Esophagus (tissue), 2 donors: ENCODE measurements around the gene SDHB. TPM values are rescaled to one million over a fixed set of nuclear protein-coding genes. Genes with fewer than 3 reads are reported as not detected.
A peak's percentile ranks its signal among the peaks of the same experiment; 100 is the strongest.

Experiments
- H3K27ac ChIP-seq, 2 donors: one replicate each; pipeline ENCODE4 v1.5.1; 2013; ENCODE audit warnings: low read depth in 2 of 2, mild to moderate bottlenecking in 2 of 2, inconsistent platforms in 1 of 2, low read length in 1 of 2, moderate library complexity in 1 of 2
- H3K27me3 ChIP-seq, 2 donors: one replicate each; pipeline ENCODE4 v1.6.1; 2013; ENCODE audit warnings: low read length in 2 of 2, control low read depth in 1 of 2, mild to moderate bottlenecking in 1 of 2; ENCODE audit not compliant: insufficient read depth in 2 of 2, control insufficient read depth in 1 of 2
- H3K36me3 ChIP-seq, 2 donors: one replicate each; pipeline ENCODE4 v1.6.1; 2013; ENCODE audit warnings: low read length in 1 of 2; ENCODE audit not compliant: control insufficient read depth in 2 of 2, insufficient read depth in 2 of 2
- H3K4me1 ChIP-seq, 2 donors: one replicate each; pipeline ENCODE4 v1.6.1; 2013; ENCODE audit warnings: low read length in 1 of 2; ENCODE audit not compliant: control insufficient read depth in 2 of 2, insufficient read depth in 2 of 2
- H3K4me3 ChIP-seq, 2 donors: one replicate each; pipeline ENCODE4 v1.5.1; 2013; ENCODE audit warnings: low read length in 2 of 2, mild to moderate bottlenecking in 2 of 2, low read depth in 1 of 2, moderate library complexity in 1 of 2
- H3K9me3 ChIP-seq, 2 donors: one replicate each; pipeline ENCODE4 v1.6.1; 2013; ENCODE audit warnings: mild to moderate bottlenecking in 2 of 2, low read depth in 1 of 2, low read length in 1 of 2, moderate library complexity in 1 of 2; ENCODE audit not compliant: control insufficient read depth in 2 of 2, insufficient read depth in 1 of 2
- WGBS, 2 donors: extraction: QIAGEN DNeasy Blood & Tissue Kit; methylation state at CpG; one replicate each; pipeline ENCODE4 v1.1.7; 2013; 5-methylcytosine and 5-hydroxymethylcytosine counted together
- polyA plus RNA-seq, 2 donors: library from polyadenylated mRNA; stranded (reverse); fragments of 200-250 nt; gene quantifications; one replicate each; pipeline ENCODE4 v1.2.3, GENCODE V29; 2013
- donor health status: healthy with polysubstance abuse.
- donor health status: Bipolar disorder and iron deficiency.

The SDHB gene
- polyA plus RNA-seq, 2 donors, result 36.5 to 102 TPM

GRCh38 chr1:17094664-17095063, 40.8 kb upstream of the SDHB start:
- peaks cover 0 to 2% of the 10 kb centered on the region in 2 donors for H3K9me3 ChIP-seq
- no peaks in the 10 kb centered on the region for H3K27me3 ChIP-seq
- WGBS, 2 donors, result 44 to 49% methylated on average over 5 of the region's 5 CpGs

GRCh38 chr1:17093822-17094393, 40.1 kb upstream of the SDHB start:
- Histone ChIP-seq H3K36me3 (no peaks in the 10 kb centered on the region), H3K27ac (peak overlapping the region in 1 of 2 donors; percentile 18), H3K4me1 (peaks cover 8 to 17% of the 10 kb centered on the region in 2 donors), H3K27me3 (no peaks in the 10 kb centered on the region), H3K9me3 (peaks cover 0 to 2% of the 10 kb centered on the region in 2 donors), H3K4me3 (no peak overlapping the region)
- 52 to 71% methylated on average over 8 of the region's 8 CpGs for WGBS, 2 donors

More at GRCh38 chr1:17094664-17095063, 40.8 kb upstream of the SDHB start:
- no peak overlapping the region for H3K4me3 ChIP-seq
- H3K4me1 ChIP-seq, result peaks cover 8 to 18% of the 10 kb centered on the region in 2 donors
- no peak overlapping the region for H3K27ac ChIP-seq
- H3K36me3 ChIP-seq, result no peaks in the 10 kb centered on the region

- 77 to 78% methylated on average over 7 of the region's 7 CpGs for WGBS, 2 donors
- H3K4me1 ChIP-seq, result no peaks in the 10 kb centered on the region
- H3K27me3 ChIP-seq, result no peaks in the 10 kb centered on the region
- no peak overlapping the region for H3K27ac ChIP-seq
- no peak overlapping the region for H3K4me3 ChIP-seq
- H3K36me3 ChIP-seq, result no peaks in the 10 kb centered on the region
- H3K9me3 ChIP-seq, result peaks cover 0 to 2% of the 10 kb centered on the region in 2 donors
Measured at GRCh38 chr1:17091252-17091651, 37.4 kb upstream of the SDHB start.

- Histone ChIP-seq H3K4me1 (no peaks in the 10 kb centered on the region), H3K36me3 (no peaks in the 10 kb centered on the region), H3K27ac (no peak overlapping the region), H3K4me3 (no peak overlapping the region), H3K27me3 (no peaks in the 10 kb centered on the region), H3K9me3 (peaks cover 0 to 2% of the 10 kb centered on the region in 2 donors)
- WGBS, 2 donors, result 80 to 81% methylated on average over 14 of the region's 14 CpGs
Measured at GRCh38 chr1:17089506-17089905, 35.7 kb upstream of the SDHB start.

- Histone ChIP-seq H3K4me3 (no peak overlapping the region), H3K4me1 (no peaks in the 10 kb centered on the region)
- 72% methylated on average over 6 of the region's 6 CpGs for WGBS, 2 donors
Measured at GRCh38 chr1:17086751-17087150, 32.9 kb upstream of the SDHB start.

GRCh38 chr1:17084787-17085186, 31.0 kb upstream of the SDHB start:
- Histone ChIP-seq H3K9me3 (no peaks in the 10 kb centered on the region), H3K27ac (no peak overlapping the region), H3K4me3 (no peak overlapping the region), H3K27me3 (no peaks in the 10 kb centered on the region), H3K4me1 (no peaks in the 10 kb centered on the region), H3K36me3 (no peaks in the 10 kb centered on the region)
- 75 to 81% methylated on average over 10 of the region's 10 CpGs for WGBS, 2 donors

More at GRCh38 chr1:17086751-17087150, 32.9 kb upstream of the SDHB start:
- Histone ChIP-seq H3K27me3 (no peaks in the 10 kb centered on the region), H3K27ac (no peak overlapping the region), H3K9me3 (no peaks in the 10 kb centered on the region), H3K36me3 (no peaks in the 10 kb centered on the region)

GRCh38 chr1:17082761-17083160, 28.9 kb upstream of the SDHB start:
- Histone ChIP-seq H3K36me3 (no peaks in the 10 kb centered on the region), H3K9me3 (no peaks in the 10 kb centered on the region), H3K27ac (no peak overlapping the region), H3K4me1 (no peaks in the 10 kb centered on the region), H3K27me3 (no peaks in the 10 kb centered on the region), H3K4me3 (no peak overlapping the region)
- WGBS, 2 donors, result 91 to 94% methylated on average over 3 of the region's 3 CpGs

- H3K36me3 ChIP-seq, result no peaks in the 10 kb centered on the region
- H3K9me3 ChIP-seq, result no peaks in the 10 kb centered on the region
- 35 to 51% methylated on average over 2 of the region's 2 CpGs for WGBS, 2 donors
- H3K27me3 ChIP-seq, result no peaks in the 10 kb centered on the region
- no peak overlapping the region for H3K27ac ChIP-seq
- H3K4me1 ChIP-seq, result no peaks in the 10 kb centered on the region
- no peak overlapping the region for H3K4me3 ChIP-seq
Measured at GRCh38 chr1:17081439-17081838, 27.6 kb upstream of the SDHB start.

- Histone ChIP-seq H3K4me3 (no peak overlapping the region), H3K36me3 (no peaks in the 10 kb centered on the region), H3K9me3 (no peaks in the 10 kb centered on the region), H3K27me3 (no peaks in the 10 kb centered on the region), H3K4me1 (no peaks in the 10 kb centered on the region), H3K27ac (no peak overlapping the region)
- 54 to 58% methylated on average over 4 of the region's 4 CpGs for WGBS, 2 donors
Measured at GRCh38 chr1:17080880-17081279, 27.0 kb upstream of the SDHB start.

GRCh38 chr1:17080085-17080759, 26.4 kb upstream of the SDHB start:
- WGBS, 2 donors, result 87 to 88% methylated on average over 8 of the region's 8 CpGs
- Histone ChIP-seq H3K27ac (no peak overlapping the region), H3K9me3 (no peaks in the 10 kb centered on the region), H3K4me1 (no peaks in the 10 kb centered on the region), H3K36me3 (no peaks in the 10 kb centered on the region), H3K4me3 (no peak overlapping the region), H3K27me3 (no peaks in the 10 kb centered on the region)
